HG03103 (cell line): ENCODE measurements around the gene TNFRSF18.

Experiments used
- ATAC-seq: cut with Tn5 transposase; IDR thresholded peaks from one replicate; pipeline ENCODE4 v1.9.1; 2021; ENCODE audit warnings: low read depth; ENCODE audit not compliant: unreplicated experiment

The TNFRSF18 gene

DNA sequence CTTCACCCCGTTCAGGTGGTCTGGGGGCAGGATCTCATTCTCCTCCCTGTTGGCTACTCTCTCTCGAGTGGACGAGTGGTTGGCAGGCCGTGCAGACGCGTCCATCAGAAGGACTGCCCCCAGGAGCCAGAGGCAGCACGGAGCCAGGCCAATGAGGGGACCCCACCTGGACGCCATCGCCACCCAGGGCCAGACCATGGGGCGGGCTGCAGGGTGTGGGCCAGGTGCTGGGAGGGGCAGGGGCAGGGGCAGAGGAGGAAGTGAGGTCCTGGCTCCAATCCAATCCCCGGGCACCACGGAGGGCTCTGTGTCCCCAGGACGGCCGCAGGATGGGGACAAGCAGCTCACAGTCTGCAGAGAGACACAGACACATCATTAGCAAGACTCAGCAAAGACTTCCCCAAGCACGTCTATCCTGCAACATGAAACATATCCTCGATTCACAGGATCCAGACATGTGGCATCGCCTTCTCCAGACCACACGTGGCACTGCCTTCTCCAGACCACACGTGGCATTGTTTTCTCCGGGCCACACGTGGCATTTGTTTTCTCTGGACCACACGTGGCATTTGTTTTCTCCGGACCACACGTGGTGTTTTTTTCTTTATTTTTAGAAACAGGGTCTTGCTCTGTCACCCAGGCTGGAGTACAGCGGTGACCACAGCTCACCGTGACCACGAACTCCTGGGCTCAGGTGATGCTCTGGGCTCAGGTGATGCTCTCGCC, 22.4 kb upstream of the TNFRSF18 start:
- no peak for ATAC-seq

DNA sequence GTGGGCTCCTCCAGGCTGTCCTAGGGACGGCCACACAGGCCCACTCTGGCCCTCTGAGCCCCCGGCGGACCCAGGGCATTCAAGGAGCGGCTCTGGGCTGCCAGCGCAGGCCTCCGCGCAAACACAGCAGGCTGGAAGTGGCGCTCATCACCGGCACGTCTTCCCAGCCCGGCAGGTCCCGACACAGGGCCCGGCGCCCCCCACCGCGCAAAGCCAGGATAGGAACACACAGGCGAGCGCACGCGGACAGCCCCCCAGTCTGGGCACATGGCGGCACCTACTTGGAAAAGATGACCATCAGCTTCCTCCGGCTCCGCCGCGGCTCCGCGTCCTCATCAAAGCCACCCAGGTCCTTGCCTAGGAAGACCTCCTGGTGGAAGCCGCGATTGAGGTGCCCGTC, 21.8 kb upstream of the TNFRSF18 start:
- no peak for ATAC-seq

DNA sequence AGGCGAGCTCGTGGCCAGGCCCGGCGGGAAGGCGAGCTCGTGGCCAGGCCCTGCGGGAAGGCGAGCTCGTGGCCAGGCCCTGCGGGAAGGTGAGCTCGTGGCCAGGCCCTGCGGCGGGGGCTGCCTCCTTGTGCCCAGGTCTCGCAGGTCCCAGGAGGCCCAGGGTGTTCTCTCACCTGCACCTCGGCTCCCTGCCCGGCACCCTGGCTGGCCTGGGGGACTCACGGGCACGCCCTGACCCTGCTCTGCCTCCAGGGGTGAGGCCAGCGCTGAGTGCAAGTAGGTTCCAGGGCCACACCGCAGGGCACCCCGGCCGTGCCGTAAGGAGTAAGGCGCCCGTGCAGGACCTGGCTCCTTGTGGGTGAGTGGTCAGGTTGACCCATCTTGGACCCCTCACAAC, 21.0 kb upstream of the TNFRSF18 start:
- no peak for ATAC-seq

GRCh38 chr1:1226566-1227362, 20.4 kb upstream of the TNFRSF18 start:
- ATAC-seq, result no peak

GRCh38 chr1:1225913-1226312, 19.5 kb upstream of the TNFRSF18 start:
- no peak for ATAC-seq

DNA sequence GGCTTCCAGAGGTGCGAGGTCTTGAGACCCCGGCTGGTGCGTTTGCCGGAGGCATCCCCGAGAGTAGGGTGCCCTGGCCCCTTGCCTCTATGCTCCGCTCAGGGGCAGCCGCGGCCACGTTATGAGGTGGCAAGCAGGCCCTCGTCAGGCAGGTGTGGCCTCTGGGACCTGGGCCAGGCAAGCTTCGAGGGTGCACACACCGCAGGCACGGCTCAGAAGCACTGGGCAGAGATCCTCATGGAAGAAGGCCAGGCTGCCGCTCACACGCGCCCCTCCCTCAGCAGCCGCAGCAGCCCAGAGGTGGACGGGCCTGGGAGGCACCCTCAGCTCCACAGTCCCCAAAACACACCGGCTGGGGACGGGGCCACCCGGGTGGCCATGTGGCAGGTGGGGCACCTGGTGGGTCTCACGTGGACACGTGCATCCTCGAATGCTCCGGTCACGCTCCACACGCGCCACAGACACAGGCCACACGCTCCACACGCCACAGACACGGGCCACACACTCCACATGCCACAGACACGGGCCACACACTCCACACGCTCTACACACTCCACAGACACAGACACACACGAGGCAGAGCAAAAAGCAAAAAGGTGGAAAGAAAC, 18.9 kb upstream of the TNFRSF18 start:
- no peak for ATAC-seq

DNA sequence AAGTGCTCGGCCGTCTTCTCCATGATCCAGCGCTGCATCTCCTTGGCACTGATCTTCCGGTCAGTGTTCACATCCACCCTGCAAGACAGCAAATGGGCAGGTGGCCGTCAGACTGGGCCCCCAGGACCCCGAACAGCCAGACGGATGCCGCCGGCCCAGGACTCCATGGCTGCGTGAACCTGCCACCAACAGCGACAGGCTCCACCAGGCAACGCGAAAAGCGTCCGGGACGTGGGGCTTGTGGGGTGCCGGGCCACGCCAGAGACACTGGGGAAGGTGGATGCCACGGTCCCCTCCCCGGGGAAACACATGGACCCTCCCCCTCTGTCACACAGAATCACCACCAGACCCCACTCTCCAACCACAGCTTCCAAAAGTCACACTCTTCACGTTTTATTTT, 17.5 kb upstream of the TNFRSF18 start:
- no peak for ATAC-seq

- no peak for ATAC-seq
Observed at GRCh38 chr1:1223321-1223720, 16.9 kb upstream of the TNFRSF18 start.

DNA sequence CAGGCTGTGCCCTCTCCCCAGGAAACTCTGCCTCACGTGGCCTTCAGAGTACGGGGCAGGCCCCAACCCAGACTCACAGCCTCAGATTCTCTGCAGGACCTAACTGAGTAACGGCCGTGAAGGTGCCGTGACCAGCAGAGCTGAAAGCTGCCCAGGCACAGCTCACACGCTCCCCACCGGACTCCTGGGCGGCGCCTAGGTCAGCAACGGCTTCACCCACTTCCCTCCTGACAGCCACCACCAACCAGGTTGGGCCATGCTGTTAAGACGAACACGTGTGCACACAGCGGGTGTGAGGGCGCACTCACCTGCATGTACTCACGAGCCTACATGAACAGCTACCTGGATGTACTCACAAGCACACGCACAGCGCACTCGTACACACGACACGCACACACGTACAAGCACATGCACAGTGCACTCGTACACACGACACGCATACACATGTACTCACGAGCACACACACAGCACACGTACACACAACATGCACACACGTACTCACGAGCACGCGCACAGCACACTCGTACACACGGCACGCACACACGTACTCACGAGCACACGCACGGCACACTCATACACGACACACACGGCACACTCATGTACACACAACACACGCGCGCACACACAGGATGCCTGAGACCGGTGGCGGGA, 16.3 kb upstream of the TNFRSF18 start:
- no peak for ATAC-seq

DNA sequence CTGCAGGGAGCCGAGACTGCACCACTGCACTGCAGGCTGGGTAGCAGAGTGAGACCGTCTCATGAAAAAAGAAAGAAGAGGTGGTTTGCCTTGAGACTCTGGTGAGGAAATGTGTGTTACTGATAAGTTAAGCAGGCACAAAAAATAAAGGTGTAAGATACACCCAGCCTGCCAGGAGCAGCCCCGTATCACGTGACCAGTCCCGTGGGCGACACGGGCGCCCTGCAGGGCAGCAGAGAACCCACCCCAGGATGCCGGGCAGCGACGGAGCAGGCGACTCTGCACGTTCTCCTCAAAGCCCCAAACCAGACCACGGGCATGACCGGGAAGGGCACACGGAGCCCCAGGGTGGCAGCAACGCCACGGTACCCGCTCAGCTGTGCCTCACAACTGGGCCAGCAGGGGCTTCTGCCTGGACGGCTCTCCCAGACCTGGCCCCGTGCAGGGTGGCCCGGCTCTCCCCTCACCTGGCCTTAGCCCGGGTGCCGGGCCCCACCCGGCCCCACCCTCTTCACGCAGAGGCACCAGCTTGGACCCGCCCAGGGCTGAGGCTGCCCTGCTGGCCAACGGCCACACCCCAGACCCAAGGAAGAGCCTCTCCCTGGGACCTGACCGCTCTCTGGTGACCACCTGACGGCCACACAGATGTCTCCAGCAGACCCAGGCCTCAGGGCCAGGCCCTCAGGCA, 15.6 kb upstream of the TNFRSF18 start:
- no peak for ATAC-seq

- no peak for ATAC-seq
Observed at GRCh38 chr1:1220197-1220596, 13.8 kb upstream of the TNFRSF18 start.

GRCh38 chr1:1219341-1219740, 12.9 kb upstream of the TNFRSF18 start:
- ATAC-seq, result no peak

DNA sequence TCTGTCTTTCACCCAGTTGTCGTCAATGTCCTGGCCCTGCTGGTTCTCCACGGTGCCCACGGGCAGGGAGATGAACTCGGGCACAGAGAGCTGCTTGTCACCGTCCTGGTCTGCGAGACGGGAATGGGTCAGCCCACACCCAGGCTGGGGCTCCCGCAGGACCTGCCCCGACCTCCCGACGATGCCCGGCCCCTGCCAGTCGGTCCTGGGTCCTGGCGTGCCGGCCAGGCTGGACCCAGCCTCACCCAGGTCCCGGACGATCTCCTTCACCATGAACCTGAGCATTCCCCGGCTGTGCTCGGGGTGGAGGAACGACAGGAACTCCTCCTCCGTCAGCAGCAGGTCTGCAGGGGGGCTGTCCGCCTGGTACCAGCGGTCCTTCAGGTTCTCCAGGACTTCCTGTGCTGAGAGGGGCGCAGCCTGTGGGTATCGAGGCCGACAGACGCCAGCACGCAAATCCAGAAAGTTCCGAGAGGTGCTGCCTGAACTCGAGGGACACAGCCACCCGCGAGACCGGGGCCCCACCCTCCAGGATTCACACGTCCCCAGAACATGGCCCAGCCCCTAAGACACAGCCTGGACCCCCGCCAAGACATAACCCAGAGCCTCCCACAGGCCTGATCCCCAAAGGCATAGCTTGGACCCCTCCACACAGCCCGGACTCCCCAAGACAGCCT, 12.3 kb upstream of the TNFRSF18 start:
- no peak for ATAC-seq

DNA sequence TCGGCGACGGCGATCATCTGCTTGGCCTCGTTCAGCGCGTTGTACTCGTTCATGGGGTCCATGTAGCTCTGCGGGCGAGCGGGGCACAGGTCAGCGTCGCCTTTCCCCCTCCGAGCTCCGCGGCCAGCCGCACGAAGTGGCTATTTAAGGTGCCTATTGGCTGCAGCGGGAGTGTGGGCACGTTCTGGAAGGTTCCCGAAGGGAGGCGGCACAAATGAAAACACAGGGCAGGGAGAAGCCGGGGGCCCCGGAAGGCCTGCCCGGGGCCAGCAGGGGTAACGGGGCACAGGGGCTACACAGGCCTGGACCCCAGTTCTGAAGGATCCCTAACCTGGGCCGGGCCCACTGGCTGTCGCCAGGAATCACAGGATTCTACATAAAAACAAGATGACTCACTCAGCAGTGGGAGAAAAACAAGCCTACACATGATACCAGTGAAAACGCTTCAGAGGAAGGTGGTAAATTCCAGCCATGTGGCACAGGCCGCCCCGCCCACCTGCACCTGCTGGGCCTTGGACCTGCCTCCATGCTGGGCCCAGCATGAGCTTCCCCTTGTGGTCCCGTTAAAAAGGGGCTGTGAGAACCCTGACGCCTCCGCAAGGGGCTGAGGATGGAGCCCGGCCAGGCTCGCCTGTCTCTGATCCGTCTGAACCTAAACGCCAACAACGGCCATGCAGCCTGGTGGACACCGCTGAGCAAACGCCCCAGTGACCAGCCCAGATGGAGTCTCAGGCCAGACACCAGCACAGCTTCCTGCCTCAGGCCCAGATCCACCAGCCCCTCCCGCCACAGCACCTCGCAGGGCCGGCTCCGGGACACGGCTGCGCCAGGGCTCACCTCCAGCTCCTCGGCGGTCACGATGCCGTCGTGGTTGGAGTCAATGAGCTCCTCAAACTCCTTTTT, 11.5 kb upstream of the TNFRSF18 start:
- no peak for ATAC-seq

DNA sequence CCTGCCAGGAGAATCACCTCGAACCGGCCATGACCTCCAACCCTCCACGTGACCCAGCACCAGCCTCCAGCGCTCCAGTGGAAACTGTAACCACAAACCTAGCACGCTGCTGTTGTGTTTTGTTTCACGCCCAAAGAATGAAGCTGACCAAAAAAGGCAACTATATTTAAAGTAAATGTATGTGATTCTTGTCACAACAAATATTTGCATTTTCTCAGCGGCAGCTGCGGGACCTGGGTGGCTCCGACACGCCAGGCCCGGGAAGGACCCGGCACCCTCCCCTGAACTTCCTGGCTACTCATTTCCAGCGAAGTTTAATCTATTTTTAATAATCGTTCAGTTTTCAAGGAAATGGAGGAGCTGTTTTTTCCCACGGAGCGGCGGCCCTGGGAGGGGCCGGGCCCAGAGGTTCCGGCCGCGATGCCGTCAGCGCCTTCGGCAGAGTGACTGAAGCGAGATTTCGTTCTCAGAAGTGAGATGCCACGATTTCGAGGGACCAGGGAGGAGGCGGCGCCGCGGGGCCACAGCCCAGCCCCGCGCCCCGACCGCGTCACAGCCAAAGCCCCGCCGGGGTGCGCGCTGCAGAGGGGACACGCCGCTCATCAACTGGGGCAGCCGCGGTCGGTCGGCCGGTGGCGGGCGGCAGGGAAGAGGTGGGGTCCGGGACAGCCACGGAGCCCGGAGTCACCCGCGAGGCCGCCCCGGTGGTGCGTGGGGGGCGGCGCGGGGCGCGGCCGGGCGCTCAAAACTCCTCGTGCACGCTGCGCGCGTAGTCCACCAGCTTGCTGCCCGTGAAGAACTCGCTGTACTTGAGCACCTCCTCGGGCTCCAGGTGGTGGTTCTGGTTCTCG, 10.6 kb upstream of the TNFRSF18 start:
- no peak for ATAC-seq

DNA sequence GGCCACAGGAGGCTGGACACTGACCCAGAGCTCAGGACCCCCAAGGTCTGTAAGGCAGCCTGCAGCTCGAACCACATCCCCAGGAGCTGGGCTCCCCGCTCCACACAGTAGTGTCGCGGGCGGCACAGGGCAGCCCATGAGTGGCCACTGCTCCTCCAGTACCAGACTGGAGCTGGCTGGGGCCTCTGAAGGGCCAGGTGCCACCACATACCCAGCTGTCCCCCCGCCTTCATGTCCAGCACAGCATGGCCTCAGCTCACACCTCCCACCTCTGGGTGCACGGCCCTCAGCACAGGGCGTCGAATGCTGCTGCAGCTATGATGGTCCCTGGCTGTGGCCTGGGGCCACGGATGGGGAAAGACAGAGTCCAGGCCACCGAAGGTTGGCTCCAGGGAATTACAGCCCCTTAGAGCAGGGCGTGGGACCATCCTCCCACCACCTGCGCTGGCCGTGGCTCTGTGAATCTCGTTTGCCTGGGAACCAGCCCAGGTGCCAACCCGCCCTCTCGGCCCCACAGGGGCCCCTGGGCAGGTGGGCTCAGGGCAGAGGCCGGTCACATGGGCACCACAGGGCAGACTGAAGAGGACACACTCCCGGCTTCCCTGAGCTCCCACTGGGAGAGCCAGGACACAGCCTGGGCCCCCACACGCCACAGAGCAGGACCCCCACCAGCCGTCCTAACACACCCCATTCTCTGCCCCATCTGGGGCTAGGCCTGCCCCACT, 9.7 kb upstream of the TNFRSF18 start:
- ATAC-seq, result no peak

GRCh38 chr1:1215080-1215676, 8.8 kb upstream of the TNFRSF18 start:
- no peak for ATAC-seq
